Neural progenitor cell (in vitro differentiated cells): ENCODE results near the gene MTTP. TPM values are rescaled to one million over a fixed set of nuclear protein-coding genes. Genes with fewer than 3 reads are reported as not detected.

Source experiments
- DNase-seq: peaks from one replicate; pipeline ENCODE4 v3.0.0-alpha.2; 2016; ENCODE audit warnings: low spot score
- H2AFZ ChIP-seq: fragments of 200-600 bp; sonication (generic); replicated peaks from 2 replicates; pipeline ENCODE4 v1.6.1; 2016; ENCODE audit warnings: antibody characterized with exemption
- H3F3A ChIP-seq: fragments of 200-600 bp; sonication (generic); 2 replicates; pipeline ENCODE4 v1.6.1; 2016; ENCODE audit warnings: antibody characterized with exemption, low read depth
- H3K27ac ChIP-seq: fragments of 200-600 bp; sonication (generic); 2 replicates; pipeline ENCODE4 v1.5.1; 2016; ENCODE audit warnings: mild to moderate bottlenecking
- H3K27me3 ChIP-seq: fragments of 200-600 bp; sonication (generic); 2 replicates; pipeline ENCODE4 v1.6.1; 2016; ENCODE audit warnings: mild to moderate bottlenecking, moderate library complexity
- H3K36me3 ChIP-seq: fragments of 200-600 bp; sonication (generic); 2 replicates; pipeline ENCODE4 v1.5.1; 2016
- H3K4me1 ChIP-seq: fragments of 200-600 bp; sonication (generic); 2 replicates; pipeline ENCODE4 v1.6.1; 2016; ENCODE audit warnings: mixed run types
- H3K4me2 ChIP-seq: fragments of 200-600 bp; sonication (generic); 2 replicates; pipeline ENCODE4 v1.6.1; 2016
- H3K4me3 ChIP-seq: fragments of 200-600 bp; sonication (generic); 2 replicates; pipeline ENCODE4 v1.5.1; 2016
- H3K79me2 ChIP-seq: fragments of 200-600 bp; sonication (generic); 2 replicates; pipeline ENCODE4 v1.6.1; 2016; ENCODE audit warnings: low read depth
- H3K9ac ChIP-seq: fragments of 200-600 bp; sonication (generic); 2 replicates; pipeline ENCODE4 v1.6.1; 2016
- H3K9me3 ChIP-seq: fragments of 200-600 bp; sonication (generic); 2 replicates; pipeline ENCODE4 v1.5.1; 2016; ENCODE audit warnings: low read depth
- H4K20me1 ChIP-seq: fragments of 200-600 bp; sonication (generic); 2 replicates; pipeline ENCODE4 v1.6.1; 2016; ENCODE audit warnings: low read depth
- H3K27ac Mint-ChIP-seq: 3 replicates; pipeline ENCODE4 v1.8.0; 2021; ENCODE audit warnings: mixed read lengths
- H3K27me3 Mint-ChIP-seq: 2 replicates; pipeline ENCODE4 v1.8.0; 2022; ENCODE audit warnings: low read depth, mild to moderate bottlenecking, inconsistent platforms, moderate library complexity, mixed read lengths; ENCODE audit not compliant: insufficient read depth
- H3K36me3 Mint-ChIP-seq: 3 replicates; pipeline ENCODE4 v1.8.0; 2021; ENCODE audit warnings: mixed read lengths
- H3K4me1 Mint-ChIP-seq: 3 replicates; pipeline ENCODE4 v1.8.0; 2021; ENCODE audit warnings: mixed read lengths
- H3K4me3 Mint-ChIP-seq: 3 replicates; pipeline ENCODE4 v1.8.0; 2021; ENCODE audit warnings: mild to moderate bottlenecking, moderate library complexity, mixed read lengths
- H3K9me3 Mint-ChIP-seq: 3 replicates; pipeline ENCODE4 v1.8.0; 2020; ENCODE audit warnings: mixed read lengths
- CTCF ChIP-seq: fragments of 200-600 bp; sonication (generic); IDR thresholded peaks from 2 replicates; pipeline ENCODE4 v1.5.1; 2017; ENCODE audit warnings: antibody characterized with exemption, mild to moderate bottlenecking
- EZH2 ChIP-seq: fragments of 200-600 bp; sonication (generic); IDR thresholded peaks from 2 replicates; pipeline ENCODE4 v1.6.1; 2017; ENCODE audit warnings: antibody characterized with exemption, mild to moderate bottlenecking, moderate library complexity
- EZH2phosphoT487 ChIP-seq: fragments of 200-600 bp; sonication (generic); IDR thresholded peaks from 2 replicates; pipeline ENCODE4 v1.6.1; 2017; ENCODE audit warnings: antibody characterized with exemption
- total RNA-seq: library from RNA; depleted of rRNA; stranded (reverse); fragments of >200 nt; gene quantifications from 2 replicates; pipeline ENCODE4 v1.2.3, GENCODE V29; 2015; ENCODE audit warnings: low replicate concordance

The MTTP gene
- total RNA-seq, 1 donor from 2014 or later = 4.4 TPM

DNA sequence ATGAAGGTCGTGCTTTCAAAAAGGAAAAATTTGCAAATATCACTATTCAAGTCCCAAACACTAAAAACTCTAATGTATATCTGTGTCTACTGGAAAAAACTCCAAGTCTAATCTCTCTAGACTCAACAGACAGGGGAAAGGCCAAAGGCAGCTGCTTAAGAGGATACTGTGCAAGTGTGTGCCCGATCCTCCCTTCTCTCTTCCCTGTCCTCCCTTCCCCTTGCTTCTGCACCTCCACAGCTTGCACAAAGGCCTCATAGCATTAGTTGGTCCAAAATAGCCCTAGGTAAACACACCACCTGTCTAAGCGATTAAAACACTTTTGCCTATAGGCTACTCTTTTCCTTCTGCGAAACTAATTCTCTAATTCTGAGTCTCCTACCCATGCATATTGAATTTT, 72.4 kb downstream of the MTTP start:
- Mint-ChIP-seq H3K4me3 (no peak overlapping the region), H3K27ac (no peak overlapping the region), H3K36me3 (no peaks in the 10 kb centered on the region), H3K4me1 (peaks cover 62% of the 10 kb centered on the region), H3K9me3 (no peaks in the 10 kb centered on the region), H3K27me3 (peaks cover 4% of the 10 kb centered on the region)
- H3K9me3 ChIP-seq = no peaks in the 10 kb centered on the region
- no peak overlapping the region for H3K9ac ChIP-seq
- no peak for DNase-seq
- H3K4me3 ChIP-seq = no peak overlapping the region
- H3K27me3 ChIP-seq = no peaks in the 10 kb centered on the region
- no peak overlapping the region for H3K27ac ChIP-seq
- H3K36me3 ChIP-seq = no peaks in the 10 kb centered on the region
- TF ChIP-seq CTCF (no peak), EZH2 (no peak), EZH2phosphoT487 (no peak)
- H3K4me2 ChIP-seq = no peak overlapping the region
- no peaks in the 10 kb centered on the region for H4K20me1 ChIP-seq
- peaks cover 29% of the 10 kb centered on the region for H3K4me1 ChIP-seq
- H3F3A ChIP-seq = peaks cover 5% of the 10 kb centered on the region
- H2AFZ ChIP-seq = no peak overlapping the region
- no peaks in the 10 kb centered on the region for H3K79me2 ChIP-seq

- H3K9me3 Mint-ChIP-seq = no peaks in the 10 kb centered on the region
- peaks cover 29% of the 10 kb centered on the region for H3K4me1 ChIP-seq
- no peak for TF ChIP-seq CTCF
- no peak for TF ChIP-seq EZH2phosphoT487
- TF ChIP-seq EZH2 = no peak
- H3K4me3 Mint-ChIP-seq = no peak overlapping the region
- H3F3A ChIP-seq = peaks cover 5% of the 10 kb centered on the region
- no peaks in the 10 kb centered on the region for H3K36me3 ChIP-seq
- H3K9ac ChIP-seq = no peak overlapping the region
- H3K27ac ChIP-seq = no peak overlapping the region
- H3K79me2 ChIP-seq = no peaks in the 10 kb centered on the region
- peak; percentile 19 for DNase-seq
- peaks cover 4% of the 10 kb centered on the region for H3K27me3 Mint-ChIP-seq
- H3K4me2 ChIP-seq = no peak overlapping the region
- H3K4me3 ChIP-seq = no peak overlapping the region
- no peaks in the 10 kb centered on the region for H4K20me1 ChIP-seq
- H3K36me3 Mint-ChIP-seq = no peaks in the 10 kb centered on the region
- peaks cover 59% of the 10 kb centered on the region for H3K4me1 Mint-ChIP-seq
- peak overlapping the region; percentile 93 for H3K27ac Mint-ChIP-seq
- H3K9me3 ChIP-seq = no peaks in the 10 kb centered on the region
- H2AFZ ChIP-seq = no peak overlapping the region
- H3K27me3 ChIP-seq = no peaks in the 10 kb centered on the region
Measured at GRCh38 chr4:99648321-99648720, 73.7 kb downstream of the MTTP start.

GRCh38 chr4:99649208-99649607, 74.6 kb downstream of the MTTP start:
- Mint-ChIP-seq H3K9me3 (no peaks in the 10 kb centered on the region), H3K4me1 (peaks cover 55% of the 10 kb centered on the region), H3K4me3 (no peak overlapping the region), H3K36me3 (no peaks in the 10 kb centered on the region), H3K27ac (peak overlapping the region; percentile 79), H3K27me3 (peaks cover 2% of the 10 kb centered on the region)
- no peak overlapping the region for H2AFZ ChIP-seq
- H3K27ac ChIP-seq = no peak overlapping the region
- H3K79me2 ChIP-seq = no peaks in the 10 kb centered on the region
- H3F3A ChIP-seq = peaks cover 5% of the 10 kb centered on the region
- no peaks in the 10 kb centered on the region for H4K20me1 ChIP-seq
- no peak for DNase-seq
- TF ChIP-seq EZH2phosphoT487 = no peak
- no peak for TF ChIP-seq CTCF
- TF ChIP-seq EZH2 = no peak
- H3K27me3 ChIP-seq = no peaks in the 10 kb centered on the region
- no peak overlapping the region for H3K9ac ChIP-seq
- peaks cover 23% of the 10 kb centered on the region for H3K4me1 ChIP-seq
- H3K4me3 ChIP-seq = no peak overlapping the region
- H3K9me3 ChIP-seq = no peaks in the 10 kb centered on the region
- no peaks in the 10 kb centered on the region for H3K36me3 ChIP-seq
- no peak overlapping the region for H3K4me2 ChIP-seq
